ENCODE results near the gene FN3K.

FN3K gene

GRCh38 chr17:82797061-82797460, 61.6 kb downstream of the FN3K start:
- no peak for DNase-seq

- no peak for DNase-seq
Observed at GRCh38 chr17:82798752-82799151, 63.3 kb downstream of the FN3K start.

DNA sequence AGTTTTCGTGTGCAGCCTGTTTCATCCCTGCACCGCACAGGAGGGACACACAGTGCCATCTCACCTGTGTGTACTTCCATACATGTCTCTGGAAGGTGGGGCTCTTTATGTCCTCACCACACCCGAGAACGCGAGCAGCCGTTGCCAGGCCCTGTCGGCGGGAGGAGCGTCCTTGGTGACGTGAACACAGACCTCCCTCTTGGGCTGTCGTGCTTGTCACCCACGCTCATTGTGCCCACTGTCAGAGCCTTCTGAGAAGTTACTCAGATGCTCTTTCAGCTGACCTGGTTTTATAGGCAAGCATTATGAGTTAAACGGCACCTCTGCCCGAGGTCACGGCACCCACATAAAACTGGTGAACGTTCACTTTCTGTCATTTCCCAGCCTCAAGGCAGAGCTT, 64.2 kb downstream of the FN3K start:
- DNase-seq = no peak
